ENCODE measurements around the gene PARD6G.

GRCh38 chr18:80251700-80252099, 4.4 kb upstream of the PARD6G start:
- no peak for TF ChIP-seq AGO1 (IDR thresholded peaks at IDR 0.05; ENCODE audit: low read depth, low read length, poor library complexity, severe bottlenecking)
- TF ChIP-seq KDM5A (IDR thresholded peaks at IDR 0.05; ENCODE audit: borderline replicate concordance, low read length), result no peak
- TF ChIP-seq ZNF468 (CRISPR knock-in tag; IDR thresholded peaks at IDR 0.05), result no peak
- no peak for TF ChIP-seq SNRNP70 (IDR thresholded peaks at IDR 0.05; ENCODE audit: low read depth, low read length)
- TF ChIP-seq HES4 (CRISPR knock-in tag; IDR thresholded peaks at IDR 0.05; ENCODE audit: borderline replicate concordance), result no peak

Data from HepG2 (cell line).